GM19455 (cell line): ENCODE data around the gene BRD7.

ENCODE experiments used
- ATAC-seq: cut with Tn5 transposase; IDR thresholded peaks from one replicate; pipeline ENCODE4 v1.9.1; 2021; ENCODE audit not compliant: unreplicated experiment

Gene BRD7

GRCh38 chr16:50291719-50292565 lies 76.8 kb downstream of the BRD7 start:
- no peak for ATAC-seq

- ATAC-seq = no peak
These were observed 77.9 kb downstream of the BRD7 start for GRCh38 chr16:50290856-50291255.

GRCh38 chr16:50289950-50290764 lies 78.6 kb downstream of the BRD7 start:
- ATAC-seq = no peak

- ATAC-seq = no peak
These were observed 79.9 kb downstream of the BRD7 start for GRCh38 chr16:50288920-50289319.

GRCh38 chr16:50288026-50288425 lies 80.8 kb downstream of the BRD7 start:
- no peak for ATAC-seq

GRCh38 chr16:50286681-50287080 lies 82.1 kb downstream of the BRD7 start:
- no peak for ATAC-seq

GRCh38 chr16:50285406-50286003 lies 83.3 kb downstream of the BRD7 start:
- ATAC-seq = no peak

- ATAC-seq = no peak
These were observed 84.5 kb downstream of the BRD7 start for GRCh38 chr16:50284131-50284911.

GRCh38 chr16:50282955-50283631 lies 85.7 kb downstream of the BRD7 start:
- ATAC-seq = no peak

- peak; percentile 94 for ATAC-seq
These were observed 86.7 kb downstream of the BRD7 start for GRCh38 chr16:50282010-50282538.

GRCh38 chr16:50281391-50282009 lies 87.3 kb downstream of the BRD7 start:
- ATAC-seq = no peak

GRCh38 chr16:50280932-50281331 lies 87.9 kb downstream of the BRD7 start:
- no peak for ATAC-seq

- no peak for ATAC-seq
These were observed 89.3 kb downstream of the BRD7 start for GRCh38 chr16:50279504-50279865.

GRCh38 chr16:50278251-50278650 lies 90.5 kb downstream of the BRD7 start:
- ATAC-seq = no peak

GRCh38 chr16:50276801-50277555 lies 91.8 kb downstream of the BRD7 start:
- ATAC-seq = no peak

- ATAC-seq = no peak
These were observed 92.5 kb downstream of the BRD7 start for GRCh38 chr16:50276326-50276640.

- no peak for ATAC-seq
These were observed 93.1 kb downstream of the BRD7 start for GRCh38 chr16:50275428-50276325.

- ATAC-seq = no peak
These were observed 93.7 kb downstream of the BRD7 start for GRCh38 chr16:50275098-50275415.
